Spleen (tissue), 11 donors: Measurements from ENCODE around the gene ZBTB7C. TPM values are rescaled to one million over a fixed set of nuclear protein-coding genes. Genes with fewer than 3 reads are reported as not detected.
A peak's percentile ranks its signal among the peaks of the same experiment; 100 is the strongest.

Source experiments
- DNase-seq: peaks from one replicate; pipeline ENCODE4 v3.0.0-alpha.2; 2020
- H3K27ac ChIP-seq, 8 donors: fragments of 200-600 bp; sonication (generic) in 7 of 8; 1 replicate in 4 of 8; 2 replicates in 4 of 8; pipeline versions ENCODE4 v1.5.0 to v1.8.0; 2016 to 2021; ENCODE audit warnings: inconsistent platforms in 4 of 8, mild to moderate bottlenecking in 4 of 8, moderate library complexity in 1 of 8
- H3K27me3 ChIP-seq, 7 donors: fragments of 200-600 bp; sonication (generic) in 6 of 7; replicated peaks in 1 of 7; 1 replicate in 4 of 7; 2 replicates in 3 of 7; pipeline versions ENCODE4 v1.5.0 to v1.8.0; 2016 to 2021; ENCODE audit warnings: inconsistent platforms in 3 of 7, mild to moderate bottlenecking in 1 of 7
- H3K36me3 ChIP-seq, 6 donors: fragments of 200-600 bp; sonication (generic) in 5 of 6; 1 replicate in 4 of 6; 2 replicates in 2 of 6; pipeline versions ENCODE4 v1.5.0 to v1.8.0; 2016 to 2021; ENCODE audit warnings: inconsistent platforms in 2 of 6
- H3K4me1 ChIP-seq, 6 donors: fragments of 200-600 bp; sonication (generic) in 5 of 6; 1 replicate in 3 of 6; 2 replicates in 3 of 6; pipeline versions ENCODE4 v1.5.0 to v1.8.0; 2016 to 2021; ENCODE audit warnings: inconsistent platforms in 3 of 6
- H3K4me3 ChIP-seq, 8 donors: fragments of 200-600 bp; sonication (generic) in 7 of 8; 1 replicate in 4 of 8; 2 replicates in 4 of 8; pipeline versions ENCODE4 v1.5.0 to v1.8.0; 2016 to 2021; ENCODE audit warnings: inconsistent platforms in 4 of 8, mild to moderate bottlenecking in 4 of 8, moderate library complexity in 2 of 8
- H3K9me3 ChIP-seq, 8 donors: fragments of 200-600 bp; sonication (generic) in 7 of 8; 1 replicate in 4 of 8; 2 replicates in 4 of 8; pipeline versions ENCODE4 v1.5.0 to v1.8.0; 2016 to 2021; ENCODE audit warnings: inconsistent platforms in 4 of 8
- POLR2A ChIP-seq, 3 donors: fragments of 450-650 bp; IDR thresholded peaks; one replicate each; pipeline ENCODE4 v1.5.1; 2017; ENCODE audit warnings: antibody characterized with exemption in 3 of 3, mild to moderate bottlenecking in 1 of 3
- POLR2AphosphoS5 ChIP-seq, 3 donors: sonication (generic); formaldehyde crosslinking; IDR thresholded peaks; one replicate each; pipeline ENCODE4 v1.5.1; 2017; ENCODE audit warnings: antibody characterized with exemption in 3 of 3
- WGBS, 5 donors: extraction: QIAGEN DNeasy Blood & Tissue Kit in 3 of 5; methylation state at CpG; one replicate each; pipeline versions ENCODE4 v1.1.5 to v1.1.7; 2013 to 2018; 5-methylcytosine and 5-hydroxymethylcytosine counted together
- intact Hi-C: fragments of 100-400 bp; cut with DNase I; formaldehyde crosslinking; loops from one replicate; pipeline ENCODE4 v1.15.0; 2023; ENCODE audit warnings: low total_unique reads
- polyA plus RNA-seq, 3 donors: library from polyadenylated mRNA; stranded (reverse); fragments of 200-250 nt; gene quantifications; one replicate each; pipeline ENCODE4 v1.2.1, GENCODE V29; 2013
- total RNA-seq, 7 donors: library from RNA; depleted of rRNA in 3 of 7; stranded (reverse); fragments of >200 nt in 3 of 7; fragmentation: NEBNext Ultra II Directional in 4 of 7; extraction: Animal tissue kit (Norgen Biotek cat#: 25700) in 4 of 7; gene quantifications; one replicate each; pipeline versions ENCODE4 v1.1.0 to v1.2.1, GENCODE V29; 2016 to 2021
- TF ChIP-seq, protein P1 (sequence below), 11 experiments: fragments of 200-600 bp in 7 of 11; fragments of 450-650 bp in 4 of 11; sonication (generic) in 4 of 11; IDR thresholded peaks in 8 of 11; conservative IDR thresholded peaks in 3 of 11; 1 replicate in 7 of 11; 2 replicates in 4 of 11; pipeline versions ENCODE4 v1.4.0 to v1.8.0; 2016 to 2021; ENCODE audit warnings: antibody characterized with exemption in 11 of 11, inconsistent platforms in 4 of 11, mild to moderate bottlenecking in 1 of 11
- donor health status: healthy with polysubstance abuse.
- donor health status: DM: no; HTN: no; CAD: no; lungs with moderate emphysema.
- donor health status: DM: no; HTN: no; CAD: no.
- donor health status: Bipolar disorder and iron deficiency.
- donor health status: healthy.
- donor health status: DM: no; HTN: no; CAD: no.
- donor health status: DM: yes; HTN: yes; CAD: no.

ZBTB7C gene
- total and polyA plus RNA-seq, 10 donors = 1.00 to 64.2 (median 18.8) TPM

DNA sequence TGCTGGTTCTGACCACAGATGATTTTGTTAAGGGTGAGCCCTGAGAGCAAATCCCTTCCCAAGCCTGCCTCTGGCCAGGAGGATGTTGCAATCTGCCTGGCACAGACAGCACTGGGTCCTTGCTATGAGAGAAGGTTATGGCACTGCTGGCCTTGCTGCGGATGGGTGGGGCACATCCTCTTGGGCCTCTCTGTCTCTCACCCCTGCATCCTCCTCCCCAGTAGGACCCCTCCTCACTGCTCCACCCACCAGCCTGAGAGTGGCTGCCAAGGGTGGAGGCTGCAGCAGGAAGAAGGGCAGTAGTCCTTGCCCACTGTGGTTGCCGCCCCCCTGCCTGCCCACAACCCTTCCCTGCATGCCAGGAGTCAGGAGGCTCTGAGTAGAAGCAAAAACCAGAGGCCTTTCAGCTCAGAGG lies 180.9 kb downstream of the ZBTB7C start:
- 50 to 68% (median 55%) methylated on average over 2 of the region's 2 CpGs for WGBS, 5 donors
- peak overlapping the region in 7 of 8 donors; percentile 22 to 80 (median 73) for H3K27ac ChIP-seq
- peak; percentile 88 for DNase-seq

DNA sequence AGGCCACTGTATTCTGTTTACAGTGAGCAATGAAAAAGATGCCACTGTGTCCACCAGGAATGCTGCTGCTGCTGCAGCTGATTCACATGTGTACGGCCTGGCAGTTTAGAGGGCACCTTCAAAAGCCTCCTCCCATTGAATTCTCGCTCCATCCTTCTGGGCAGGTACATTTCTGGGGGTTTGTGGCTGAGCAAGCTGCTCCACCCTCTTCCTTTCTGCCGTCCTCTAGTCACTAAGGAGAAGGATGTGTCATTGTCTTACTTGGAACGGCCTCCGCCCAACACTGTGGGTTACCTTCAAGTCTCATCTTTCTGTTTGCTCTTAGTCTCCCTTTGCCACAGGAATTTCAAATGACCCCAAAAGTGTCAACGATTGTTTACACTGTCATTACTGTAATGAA lies 182.0 kb downstream of the ZBTB7C start:
- peaks cover 0 to 5% (median 0%) of the 10 kb centered on the region in 7 donors for H3K27me3 ChIP-seq
- no peaks in the 10 kb centered on the region for H3K36me3 ChIP-seq
- intact Hi-C loops = no loop called here
- 40 to 66% (median 50%) methylated on average over 6 of the region's 6 CpGs for whole genome bisulfite sequencing, 5 donors
- peaks cover 21 to 94% (median 50%) of the 10 kb centered on the region in 6 donors for H3K4me1 ChIP-seq
- peak overlapping the region in 7 of 8 donors; percentile 22 to 80 (median 73) for H3K27ac ChIP-seq
- H3K4me3 ChIP-seq = no peak overlapping the region
- TF ChIP-seq, protein P1, sequence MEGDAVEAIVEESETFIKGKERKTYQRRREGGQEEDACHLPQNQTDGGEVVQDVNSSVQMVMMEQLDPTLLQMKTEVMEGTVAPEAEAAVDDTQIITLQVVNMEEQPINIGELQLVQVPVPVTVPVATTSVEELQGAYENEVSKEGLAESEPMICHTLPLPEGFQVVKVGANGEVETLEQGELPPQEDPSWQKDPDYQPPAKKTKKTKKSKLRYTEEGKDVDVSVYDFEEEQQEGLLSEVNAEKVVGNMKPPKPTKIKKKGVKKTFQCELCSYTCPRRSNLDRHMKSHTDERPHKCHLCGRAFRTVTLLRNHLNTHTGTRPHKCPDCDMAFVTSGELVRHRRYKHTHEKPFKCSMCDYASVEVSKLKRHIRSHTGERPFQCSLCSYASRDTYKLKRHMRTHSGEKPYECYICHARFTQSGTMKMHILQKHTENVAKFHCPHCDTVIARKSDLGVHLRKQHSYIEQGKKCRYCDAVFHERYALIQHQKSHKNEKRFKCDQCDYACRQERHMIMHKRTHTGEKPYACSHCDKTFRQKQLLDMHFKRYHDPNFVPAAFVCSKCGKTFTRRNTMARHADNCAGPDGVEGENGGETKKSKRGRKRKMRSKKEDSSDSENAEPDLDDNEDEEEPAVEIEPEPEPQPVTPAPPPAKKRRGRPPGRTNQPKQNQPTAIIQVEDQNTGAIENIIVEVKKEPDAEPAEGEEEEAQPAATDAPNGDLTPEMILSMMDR (IDR thresholded peaks at IDR 0.05 in 8 of 11, conservative IDR thresholded peaks at IDR 0.05 in 3 of 11) = no peak
- TF ChIP-seq POLR2AphosphoS5 (IDR thresholded peaks at IDR 0.05) (no peak), POLR2A (IDR thresholded peaks at IDR 0.05) (no peak)
- H3K9me3 ChIP-seq = no peaks in the 10 kb centered on the region
- DNase-seq = no peak

More for the DNA sequence above, 180.9 kb downstream of the ZBTB7C start:
- Histone ChIP-seq H3K27me3 (no peaks in the 10 kb centered on the region), H3K4me3 (no peak overlapping the region), H3K36me3 (no peaks in the 10 kb centered on the region), H3K9me3 (no peaks in the 10 kb centered on the region), H3K4me1 (peaks cover 17 to 82% (median 42%) of the 10 kb centered on the region in 6 donors)
- intact Hi-C loops = no loop called here
- TF ChIP-seq POLR2AphosphoS5 (IDR thresholded peaks at IDR 0.05) (peak; percentile 84 to 86 (median 86)), POLR2A (IDR thresholded peaks at IDR 0.05) (no peak)

DNA sequence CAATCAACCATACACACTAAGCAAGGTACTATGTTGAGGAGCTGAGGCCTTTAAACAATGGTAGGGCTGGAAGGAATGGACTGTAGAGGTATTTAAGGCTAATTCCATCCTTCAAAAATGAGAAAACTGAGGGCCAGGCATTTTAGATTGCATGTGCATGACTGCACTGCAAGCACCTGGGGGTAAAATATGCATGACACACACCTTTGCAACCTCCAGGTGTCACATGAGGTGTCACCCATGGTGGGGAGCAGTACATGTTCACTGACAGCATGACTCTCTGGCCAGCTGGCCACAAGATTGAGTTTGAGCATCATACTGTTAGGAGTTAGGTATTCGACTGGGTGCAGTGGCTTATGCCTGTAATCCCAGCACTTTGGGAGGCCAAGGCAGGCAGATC lies 182.8 kb downstream of the ZBTB7C start:
- peaks cover 21 to 97% (median 52%) of the 10 kb centered on the region in 6 donors for H3K4me1 ChIP-seq
- peaks cover 0 to 8% (median 0%) of the 10 kb centered on the region in 7 donors for H3K27me3 ChIP-seq
- intact Hi-C loops = no loop called here
- no peaks in the 10 kb centered on the region for H3K36me3 ChIP-seq
- no peak for DNase-seq
- no peak for TF ChIP-seq POLR2AphosphoS5 (IDR thresholded peaks at IDR 0.05)
- TF ChIP-seq POLR2A (IDR thresholded peaks at IDR 0.05) = no peak
- TF ChIP-seq, protein P1 (IDR thresholded peaks at IDR 0.05 in 8 of 11, conservative IDR thresholded peaks at IDR 0.05 in 3 of 11) = no peak
- WGBS, 5 donors = 88 to 100% (median 93%) methylated on average over 1 of the region's 1 CpG
- H3K27ac ChIP-seq = peak overlapping the region in 6 of 8 donors; percentile 13 to 80 (median 69)
- H3K4me3 ChIP-seq = no peak overlapping the region
- H3K9me3 ChIP-seq = no peaks in the 10 kb centered on the region

DNA sequence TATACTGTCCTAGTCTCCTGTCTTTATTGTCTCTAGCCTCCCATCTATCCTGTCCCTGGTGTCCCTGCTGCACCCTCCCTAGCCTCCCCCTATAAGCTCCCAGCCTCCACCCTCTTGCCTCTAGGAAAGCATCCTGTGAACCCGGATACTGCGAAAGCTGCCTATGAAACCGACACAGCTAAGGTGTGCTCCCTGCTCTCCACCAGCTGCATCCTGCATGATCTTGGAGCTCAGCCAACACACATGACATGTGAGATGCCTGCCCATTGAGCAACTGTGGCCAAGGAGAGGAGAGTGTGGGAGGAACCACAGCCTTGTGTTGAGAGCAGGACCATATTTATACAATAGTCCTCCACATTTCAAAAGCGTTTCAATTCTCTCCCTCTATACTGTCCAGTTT lies 187.1 kb downstream of the ZBTB7C start:
- no peak for DNase-seq
- H3K27ac ChIP-seq = peak overlapping the region in 2 of 8 donors; percentile 31 to 41
- peak in 2 of 3 donors; percentile 65 to 82 for TF ChIP-seq POLR2AphosphoS5 (IDR thresholded peaks at IDR 0.05)
- no peak for TF ChIP-seq POLR2A (IDR thresholded peaks at IDR 0.05)
- H3K36me3 ChIP-seq = no peaks in the 10 kb centered on the region
- no peaks in the 10 kb centered on the region for H3K9me3 ChIP-seq
- peaks cover 0 to 54% (median 19%) of the 10 kb centered on the region in 6 donors for H3K4me1 ChIP-seq
- 9 to 21% (median 14%) methylated on average over 4 of the region's 4 CpGs for WGBS, 5 donors
- peaks cover 0 to 8% (median 0%) of the 10 kb centered on the region in 7 donors for H3K27me3 ChIP-seq
- H3K4me3 ChIP-seq = no peak overlapping the region
- intact Hi-C loops = no loop called here

DNA sequence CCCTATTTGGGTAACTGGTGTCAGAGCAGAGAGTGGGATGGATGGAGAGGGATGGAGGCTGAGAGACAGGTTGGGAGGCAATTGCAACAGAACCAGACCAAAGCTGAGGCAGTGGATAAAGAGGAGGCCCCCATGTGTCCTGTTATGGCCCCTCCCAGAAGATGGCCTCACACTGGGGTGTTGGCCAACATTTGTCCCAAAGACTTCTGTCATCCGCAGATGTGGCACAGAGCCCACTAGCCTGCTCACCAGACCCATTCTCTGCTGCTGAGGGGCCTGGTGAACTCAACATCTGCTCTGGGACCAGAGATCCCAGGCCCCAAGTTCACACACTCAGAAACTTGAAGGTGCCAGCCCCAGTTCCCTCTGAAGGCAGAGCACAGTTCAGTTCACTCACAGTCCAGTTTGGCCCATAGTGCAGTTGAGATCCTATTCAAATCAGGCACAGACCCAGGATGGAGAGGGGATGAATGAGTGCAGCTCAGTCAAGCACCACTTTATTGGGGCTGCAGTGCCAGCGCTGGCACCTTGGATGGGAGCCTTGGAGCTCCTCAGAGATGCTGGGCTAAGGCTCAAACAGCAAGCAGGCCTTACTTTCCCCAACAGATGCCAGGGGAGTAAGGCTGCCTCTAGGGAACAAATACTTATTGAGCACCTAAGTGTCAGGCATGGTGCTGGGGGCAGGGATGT lies 189.2 kb downstream of the ZBTB7C start:
- Histone ChIP-seq H3K4me1 (peaks cover 0 to 32% (median 11%) of the 10 kb centered on the region in 6 donors), H3K9me3 (no peaks in the 10 kb centered on the region), H3K27me3 (peaks cover 0 to 8% (median 0%) of the 10 kb centered on the region in 7 donors), H3K27ac (no peak overlapping the region), H3K36me3 (no peaks in the 10 kb centered on the region), H3K4me3 (no peak overlapping the region)
- no peak for DNase-seq
- TF ChIP-seq POLR2A (IDR thresholded peaks at IDR 0.05) (no peak), POLR2AphosphoS5 (IDR thresholded peaks at IDR 0.05) (no peak)
- TF ChIP-seq, protein P1 (IDR thresholded peaks at IDR 0.05 in 8 of 11, conservative IDR thresholded peaks at IDR 0.05 in 3 of 11) = no peak
- WGBS, 5 donors = 83 to 100% (median 95%) methylated on average over 2 of the region's 2 CpGs
- intact Hi-C loops = no loop called here
